Memory B cell (primary cell): Measurements from ENCODE around the gene DNM1.

Experiments
- ATAC-seq: fragments of 150-1000 bp; cut with Tn5 transposase; 2 replicates; pipeline ENCODE4 v1.10.0; 2021; ENCODE audit warnings: low read depth, mild to moderate bottlenecking, moderate library complexity
- DNase-seq, 2 donors: peaks; one replicate each; pipeline ENCODE4 v3.0.0; 2022; ENCODE audit warnings: low spot score in 2 of 2
- H3K27ac Mint-ChIP-seq: one replicate; pipeline ENCODE4 v1.8.0; 2022; ENCODE audit warnings: mild to moderate bottlenecking, moderate library complexity, mixed read lengths
- H3K27me3 Mint-ChIP-seq: one replicate; pipeline ENCODE4 v1.8.0; 2022; ENCODE audit warnings: mixed read lengths
- H3K36me3 Mint-ChIP-seq: one replicate; pipeline ENCODE4 v1.8.0; 2022; ENCODE audit warnings: mild to moderate bottlenecking, mixed read lengths
- H3K4me1 Mint-ChIP-seq: one replicate; pipeline ENCODE4 v1.8.0; 2022; ENCODE audit warnings: mixed read lengths
- H3K4me3 Mint-ChIP-seq: one replicate; pipeline ENCODE4 v1.8.0; 2022; ENCODE audit warnings: mild to moderate bottlenecking, moderate library complexity, mixed read lengths
- H3K9me3 Mint-ChIP-seq: one replicate; pipeline ENCODE4 v1.8.0; 2022; ENCODE audit warnings: mixed read lengths

The DNM1 gene

DNA sequence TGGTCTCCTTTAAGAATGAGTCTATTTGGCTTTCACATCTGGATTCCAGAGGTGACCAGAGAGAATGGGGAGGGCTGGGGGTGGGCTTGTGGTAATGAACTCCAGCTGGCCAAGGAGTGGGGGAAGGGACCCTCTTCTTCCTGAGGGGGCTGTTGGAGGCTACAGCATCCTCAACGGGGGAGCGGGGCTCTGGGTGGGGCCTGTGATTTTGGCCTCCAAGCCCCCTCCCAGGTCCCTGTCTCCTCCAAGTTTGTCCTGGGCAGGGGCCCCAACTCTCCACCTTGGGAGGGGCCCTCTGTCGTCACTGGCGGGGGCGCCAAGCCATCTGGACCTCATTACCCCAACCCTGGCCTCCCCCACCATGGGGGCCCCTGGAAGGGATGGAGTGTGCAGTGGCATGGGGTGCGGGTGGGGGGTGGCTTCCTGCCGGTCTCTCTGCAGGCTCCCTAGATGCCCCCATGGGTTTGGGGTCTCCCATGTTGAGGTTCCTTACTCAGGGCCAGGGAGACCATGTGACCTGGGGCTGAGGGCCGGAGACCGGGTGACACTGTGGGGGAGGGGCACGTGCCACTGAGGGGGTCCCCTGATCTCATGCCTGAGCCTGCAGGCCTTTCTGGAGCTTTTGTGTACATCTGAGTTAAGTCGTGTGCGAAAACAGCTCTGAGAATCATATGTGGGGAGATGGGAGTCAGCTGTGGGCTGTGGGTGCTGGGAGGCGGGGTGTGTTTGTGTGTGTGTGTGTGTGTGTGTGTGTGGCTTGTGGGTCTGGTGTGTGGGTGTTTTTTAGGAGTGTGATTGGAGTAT is 40.2 kb downstream of the DNM1 start:
- no peaks in the 10 kb centered on the region for H3K36me3 Mint-ChIP-seq
- H3K27ac Mint-ChIP-seq = peak overlapping the region; percentile 54
- peaks cover 1% of the 10 kb centered on the region for H3K9me3 Mint-ChIP-seq
- peaks cover 24% of the 10 kb centered on the region for H3K27me3 Mint-ChIP-seq
- H3K4me1 Mint-ChIP-seq = peaks cover 10% of the 10 kb centered on the region
- ATAC-seq (no peak), DNase-seq (no peak)
- H3K4me3 Mint-ChIP-seq = no peak overlapping the region

GRCh38 chr9:128244091-128244836 is 41.1 kb downstream of the DNM1 start:
- Mint-ChIP-seq H3K36me3 (no peaks in the 10 kb centered on the region), H3K4me3 (no peak overlapping the region), H3K4me1 (peaks cover 10% of the 10 kb centered on the region), H3K27ac (no peak overlapping the region), H3K27me3 (peaks cover 20% of the 10 kb centered on the region), H3K9me3 (no peaks in the 10 kb centered on the region)
- ATAC-seq (peak; percentile 9), DNase-seq (no peak)

GRCh38 chr9:128244837-128245231 is 41.7 kb downstream of the DNM1 start:
- peaks cover 19% of the 10 kb centered on the region for H3K27me3 Mint-ChIP-seq

GRCh38 chr9:128245421-128246151 is 42.4 kb downstream of the DNM1 start:
- Mint-ChIP-seq H3K27ac (no peak overlapping the region), H3K9me3 (no peaks in the 10 kb centered on the region), H3K36me3 (no peaks in the 10 kb centered on the region), H3K4me1 (peaks cover 15% of the 10 kb centered on the region), H3K27me3 (peaks cover 17% of the 10 kb centered on the region), H3K4me3 (no peak overlapping the region)
- ATAC-seq = no peak
- no peak for DNase-seq

More at GRCh38 chr9:128244837-128245231, 41.7 kb downstream of the DNM1 start:
- Mint-ChIP-seq H3K9me3 (no peaks in the 10 kb centered on the region), H3K4me1 (peaks cover 13% of the 10 kb centered on the region), H3K4me3 (no peak overlapping the region), H3K36me3 (no peaks in the 10 kb centered on the region), H3K27ac (no peak overlapping the region)
- ATAC-seq (peak; percentile 49), DNase-seq (no peak)

DNA sequence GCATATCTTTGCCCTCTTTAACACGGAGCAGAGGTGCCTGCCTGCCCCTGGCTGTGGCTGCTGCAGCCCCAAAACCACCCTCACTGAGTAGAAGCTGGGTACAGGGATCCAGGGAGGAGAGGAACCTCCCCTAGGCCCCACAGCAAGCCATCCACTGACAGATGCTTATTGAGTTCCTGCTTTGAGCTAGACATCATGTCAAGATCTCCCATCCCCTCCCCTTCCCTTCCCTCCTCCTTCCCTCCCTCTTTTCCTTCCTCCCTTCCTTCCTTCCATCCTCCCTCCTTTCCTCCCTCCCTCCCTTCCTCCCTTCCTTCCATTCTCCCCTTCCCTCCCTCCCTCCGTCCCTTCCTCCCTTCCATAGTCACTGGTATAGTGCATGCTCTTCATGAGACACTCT is 43.3 kb downstream of the DNM1 start:
- H3K27ac Mint-ChIP-seq = no peak overlapping the region
- H3K9me3 Mint-ChIP-seq = no peaks in the 10 kb centered on the region
- no peak for ATAC-seq
- no peak for DNase-seq
- H3K4me1 Mint-ChIP-seq = peaks cover 20% of the 10 kb centered on the region
- no peaks in the 10 kb centered on the region for H3K36me3 Mint-ChIP-seq
- H3K27me3 Mint-ChIP-seq = peaks cover 16% of the 10 kb centered on the region
- H3K4me3 Mint-ChIP-seq = no peak overlapping the region

DNA sequence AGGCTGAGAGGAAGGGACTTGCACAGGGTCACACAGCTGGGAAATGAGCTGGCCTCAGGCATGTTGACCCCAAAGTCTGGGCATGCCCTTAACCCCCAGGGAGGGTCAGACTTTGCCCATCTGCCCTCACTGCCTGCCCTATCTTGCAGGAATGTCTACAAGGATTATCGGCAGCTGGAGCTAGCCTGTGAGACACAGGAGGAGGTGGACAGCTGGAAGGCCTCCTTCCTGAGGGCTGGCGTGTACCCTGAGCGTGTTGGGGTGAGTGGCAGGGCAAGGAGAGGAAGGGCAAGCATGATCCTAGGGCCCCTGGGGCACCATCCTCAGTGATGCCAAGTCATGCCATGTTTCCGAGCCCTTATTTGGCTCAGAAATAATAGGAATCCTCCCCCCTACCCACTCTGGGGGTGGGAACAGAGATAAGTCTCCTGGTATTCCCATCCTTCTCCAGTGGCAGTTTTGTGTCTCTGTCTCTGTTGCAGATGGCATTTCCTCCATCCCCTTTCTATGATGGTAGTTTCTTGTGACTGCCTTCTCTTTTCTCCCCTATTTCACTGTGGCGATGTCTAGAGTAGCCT is 44.1 kb downstream of the DNM1 start:
- Mint-ChIP-seq H3K27ac (no peak overlapping the region), H3K36me3 (no peaks in the 10 kb centered on the region), H3K9me3 (no peaks in the 10 kb centered on the region), H3K4me1 (peaks cover 28% of the 10 kb centered on the region), H3K4me3 (no peak overlapping the region), H3K27me3 (peaks cover 13% of the 10 kb centered on the region)
- DNase-seq (no peak), ATAC-seq (no peak)

DNA sequence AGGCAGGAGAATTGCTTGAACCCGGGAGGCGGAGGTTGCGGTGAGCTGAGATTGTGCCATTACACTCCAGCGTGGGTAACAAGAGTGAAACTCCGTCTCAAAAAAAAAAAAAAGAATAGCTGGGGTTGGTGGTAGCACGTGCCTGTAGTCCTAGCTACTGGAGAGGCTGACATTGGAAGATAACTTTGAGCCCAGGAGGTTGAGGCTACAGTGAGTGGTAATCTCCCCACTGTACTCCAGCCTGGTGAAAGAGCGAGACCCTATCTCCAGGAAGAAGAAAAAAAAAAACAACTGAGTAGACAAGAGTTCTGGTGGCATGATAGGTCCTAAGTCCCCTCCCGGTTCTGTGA is 46.4 kb downstream of the DNM1 start:
- Mint-ChIP-seq H3K4me3 (peak overlapping the region; percentile 87), H3K4me1 (peaks cover 29% of the 10 kb centered on the region)

GRCh38 chr9:128249908-128250838 is 47.0 kb downstream of the DNM1 start:
- H3K36me3 Mint-ChIP-seq = no peaks in the 10 kb centered on the region
- H3K27ac Mint-ChIP-seq = peak overlapping the region; percentile 82

More for the DNA sequence above, 46.4 kb downstream of the DNM1 start:
- DNase-seq (no peak), ATAC-seq (no peak)
- peaks cover 7% of the 10 kb centered on the region for H3K27me3 Mint-ChIP-seq
- no peaks in the 10 kb centered on the region for H3K9me3 Mint-ChIP-seq
- H3K27ac Mint-ChIP-seq = peak overlapping the region; percentile 82
- H3K36me3 Mint-ChIP-seq = no peaks in the 10 kb centered on the region

DNA sequence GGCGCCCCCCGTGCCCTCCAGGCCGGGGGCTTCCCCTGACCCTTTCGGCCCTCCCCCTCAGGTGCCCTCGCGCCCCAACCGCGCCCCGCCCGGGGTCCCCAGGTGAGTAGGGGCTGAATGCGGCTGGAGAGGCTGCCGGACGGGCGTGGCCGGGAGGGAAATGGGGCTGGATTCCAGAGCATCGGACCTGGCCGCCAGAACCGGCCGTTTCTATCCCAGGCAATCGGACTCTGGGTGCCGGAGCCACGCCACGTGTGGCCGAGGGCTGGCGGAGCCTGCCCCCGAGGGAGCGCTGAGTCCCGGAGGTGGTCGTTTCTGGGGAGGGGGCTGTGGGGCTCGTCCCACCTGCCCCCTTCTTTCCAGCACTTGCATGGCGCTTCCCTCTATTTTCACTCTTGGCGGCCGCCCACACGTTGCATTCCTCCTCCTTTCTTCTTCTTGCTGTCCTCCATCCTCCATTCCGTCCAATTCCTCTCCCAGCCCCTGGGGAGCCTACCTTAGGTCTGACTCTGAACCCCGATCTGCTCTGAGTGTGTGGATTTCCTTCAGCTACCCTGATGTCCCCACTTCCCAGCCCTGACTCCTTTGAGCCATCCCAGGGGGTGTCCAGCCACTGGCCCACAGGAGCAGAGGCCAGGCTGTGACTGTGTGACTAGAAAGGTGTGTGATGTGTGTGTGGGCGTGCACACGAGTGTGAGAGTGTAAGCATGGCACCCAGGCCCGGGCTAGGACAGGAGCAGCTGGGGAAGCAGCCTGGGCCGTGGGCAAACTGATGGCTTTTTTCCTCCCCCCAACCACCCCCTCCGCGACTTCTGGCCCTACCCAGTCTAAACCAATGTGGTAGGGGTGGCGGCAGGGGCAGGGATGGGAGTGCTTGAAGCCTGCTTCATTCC is 47.9 kb downstream of the DNM1 start:
- no peak for ATAC-seq
- H3K4me1 Mint-ChIP-seq = peaks cover 26% of the 10 kb centered on the region
- no peak overlapping the region for H3K27ac Mint-ChIP-seq
- DNase-seq = no peak
- peak overlapping the region; percentile 83 for H3K4me3 Mint-ChIP-seq
- H3K9me3 Mint-ChIP-seq = no peaks in the 10 kb centered on the region
- H3K27me3 Mint-ChIP-seq = peaks cover 6% of the 10 kb centered on the region
- no peaks in the 10 kb centered on the region for H3K36me3 Mint-ChIP-seq

More at GRCh38 chr9:128249908-128250838, 47.0 kb downstream of the DNM1 start:
- peak; percentile 84 for ATAC-seq
- H3K9me3 Mint-ChIP-seq = no peaks in the 10 kb centered on the region
- H3K4me3 Mint-ChIP-seq = peak overlapping the region; percentile 87
- H3K4me1 Mint-ChIP-seq = peaks cover 29% of the 10 kb centered on the region
- peaks cover 9% of the 10 kb centered on the region for H3K27me3 Mint-ChIP-seq
- DNase-seq = peak; percentile 99

DNA sequence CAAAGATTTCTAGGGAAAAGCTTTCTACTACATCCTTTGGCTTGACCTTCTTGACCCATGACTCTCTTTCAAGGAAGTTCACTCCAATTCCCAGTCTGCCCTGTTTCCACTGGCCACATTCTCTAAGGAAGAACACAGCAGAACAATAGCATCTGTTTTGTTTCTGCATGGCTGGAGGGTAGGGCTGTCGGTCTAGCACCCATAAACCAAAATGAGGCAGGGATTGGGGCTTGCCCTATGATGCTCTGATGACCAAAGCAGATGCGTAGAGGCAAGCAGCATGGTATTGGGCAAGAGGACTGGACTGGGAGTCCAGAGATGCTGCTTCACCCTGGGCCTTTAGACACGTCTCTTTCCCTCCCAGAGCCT is 48.5 kb downstream of the DNM1 start:
- peaks cover 26% of the 10 kb centered on the region for H3K4me1 Mint-ChIP-seq
- DNase-seq (no peak), ATAC-seq (no peak)
- no peaks in the 10 kb centered on the region for H3K36me3 Mint-ChIP-seq
- H3K27ac Mint-ChIP-seq = no peak overlapping the region
- peaks cover 6% of the 10 kb centered on the region for H3K27me3 Mint-ChIP-seq
- H3K4me3 Mint-ChIP-seq = peak overlapping the region; percentile 28
- no peaks in the 10 kb centered on the region for H3K9me3 Mint-ChIP-seq

GRCh38 chr9:128252317-128253139 is 49.3 kb downstream of the DNM1 start:
- Mint-ChIP-seq H3K4me3 (no peak overlapping the region), H3K27me3 (peaks cover 6% of the 10 kb centered on the region)

More at GRCh38 chr9:128252317-128253139, 49.3 kb downstream of the DNM1 start:
- H3K27ac Mint-ChIP-seq = no peak overlapping the region
- DNase-seq (no peak), ATAC-seq (no peak)
- H3K4me1 Mint-ChIP-seq = peaks cover 26% of the 10 kb centered on the region
- H3K36me3 Mint-ChIP-seq = peaks cover 2% of the 10 kb centered on the region
- H3K9me3 Mint-ChIP-seq = no peaks in the 10 kb centered on the region
